AG20443 (cell line): ENCODE data around the gene IMMP2L.
"Not testable (repeated sequence)": the region's sequence is repeated elsewhere in the genome, so short reads cannot be mapped to it uniquely, and the experiment has no call there.

Source experiments
- DNase-seq: peaks from one replicate; pipeline ENCODE4 v3.0.0; 2012; ENCODE audit warnings: low spot score, mixed read lengths

IMMP2L gene

GRCh38 chr7:111459065-111459756 lies 103.1 kb downstream of the IMMP2L start:
- no peak for DNase-seq

GRCh38 chr7:111450705-111451104 lies 111.6 kb downstream of the IMMP2L start:
- not testable (repeated sequence) for DNase-seq

GRCh38 chr7:111447502-111447901 lies 114.8 kb downstream of the IMMP2L start:
- not testable (repeated sequence) for DNase-seq

- DNase-seq: no peak
Measured at GRCh38 chr7:111439977-111440376, 122.3 kb downstream of the IMMP2L start.

- DNase-seq: peak; percentile 54
Measured at GRCh38 chr7:111438369-111439289, 123.7 kb downstream of the IMMP2L start.

GRCh38 chr7:111437736-111438135 lies 124.6 kb downstream of the IMMP2L start:
- DNase-seq: no peak

- DNase-seq: no peak
Measured at GRCh38 chr7:111436608-111437007, 125.7 kb downstream of the IMMP2L start.

GRCh38 chr7:111433426-111433825 lies 128.9 kb downstream of the IMMP2L start:
- DNase-seq: no peak

GRCh38 chr7:111429781-111430180 lies 132.5 kb downstream of the IMMP2L start:
- no peak for DNase-seq

GRCh38 chr7:111424768-111425167 lies 137.5 kb downstream of the IMMP2L start:
- peak; percentile 47 for DNase-seq

- no peak for DNase-seq
Measured at GRCh38 chr7:111414374-111414773, 147.9 kb downstream of the IMMP2L start.

- no peak for DNase-seq
Measured at GRCh38 chr7:111413739-111414138, 148.6 kb downstream of the IMMP2L start.

- DNase-seq: no peak
Measured at GRCh38 chr7:111410899-111411298, 151.4 kb downstream of the IMMP2L start.

GRCh38 chr7:111409714-111410422 lies 152.4 kb downstream of the IMMP2L start:
- DNase-seq: peak; percentile 48

- no peak for DNase-seq
Measured at GRCh38 chr7:111408724-111409123, 153.6 kb downstream of the IMMP2L start.

GRCh38 chr7:111407258-111407657 lies 155.0 kb downstream of the IMMP2L start:
- DNase-seq: no peak

GRCh38 chr7:111405621-111406020 lies 156.7 kb downstream of the IMMP2L start:
- DNase-seq: no peak

GRCh38 chr7:111401516-111401915 lies 160.8 kb downstream of the IMMP2L start:
- DNase-seq: no peak

- no peak for DNase-seq
Measured at GRCh38 chr7:111400088-111400487, 162.2 kb downstream of the IMMP2L start.

- DNase-seq: no peak
Measured at GRCh38 chr7:111394891-111395290, 167.4 kb downstream of the IMMP2L start.

GRCh38 chr7:111393011-111393754 lies 169.1 kb downstream of the IMMP2L start:
- peak; percentile 26 for DNase-seq

GRCh38 chr7:111392294-111392693 lies 170.0 kb downstream of the IMMP2L start:
- no peak for DNase-seq
